HEK293 (cell line): ENCODE measurements around the gene RNF113A.

ENCODE experiments used
- CTCF ChIA-PET: fragments of 350-600 bp; formaldehyde crosslinking; extraction: SDS; loops from one replicate; lab custom pipeline; 2021; ENCODE audit warnings: antibody characterized with exemption; lab: Yijun Ruan, JAX
- POLR2A ChIA-PET: fragments of 300-600 bp; formaldehyde crosslinking; extraction: SDS; loops from one replicate; lab custom pipeline; 2020; ENCODE audit warnings: antibody characterized with exemption, inconsistent platforms; lab: Yijun Ruan, JAX
- H3K27ac ChIP-seq: fragments of 200-500 bp; sonication (Bioruptor generic); 2 replicates; pipeline ENCODE4 v1.5.1; 2014; ENCODE audit warnings: low read depth, low read length, control low read depth, inconsistent platforms; ENCODE audit errors: extremely low read depth
- H3K36me3 ChIP-seq, 2 experiments: fragments of 200-500 bp in 1 of 2; sonication (Bioruptor generic) in 1 of 2; 1 replicate in 1 of 2; 2 replicates in 1 of 2; pipeline ENCODE4 v1.5.1; 2014 to 2017; ENCODE audit warnings: inconsistent platforms in 2 of 2, low read length in 2 of 2; ENCODE audit not compliant: control insufficient read depth in 2 of 2, insufficient read depth in 1 of 2
- H3K4me1 ChIP-seq: fragments of 200-500 bp; sonication (Bioruptor generic); 2 replicates; pipeline ENCODE4 v1.5.1; 2014; ENCODE audit warnings: mild to moderate bottlenecking, low read length, inconsistent platforms; ENCODE audit not compliant: control insufficient read depth, insufficient read depth
- H3K4me3 ChIP-seq: 2 replicates; pipeline ENCODE4 v1.5.1; 2011; ENCODE audit warnings: low read depth, mild to moderate bottlenecking, control low read depth, low read length, moderate library complexity
- H3K9me3 ChIP-seq: fragments of 200-500 bp; sonication (Bioruptor generic); 2 replicates; pipeline ENCODE4 v1.5.1; 2014; ENCODE audit warnings: low read depth, low read length, inconsistent platforms; ENCODE audit not compliant: control insufficient read depth, insufficient read depth
- BCL6B ChIP-seq: fragments of 450-650 bp; formaldehyde crosslinking; IDR thresholded peaks from 2 replicates; pipeline ENCODE4 v1.5.1; 2017; ENCODE audit warnings: missing biosample characterization, missing genetic modification characterization
- MZF1 ChIP-seq: fragments of 450-650 bp; formaldehyde crosslinking; IDR thresholded peaks from 2 replicates; pipeline ENCODE4 v1.5.1; 2017; ENCODE audit warnings: missing biosample characterization, missing genetic modification characterization, borderline replicate concordance
- RBAK ChIP-seq: fragments of 450-650 bp; formaldehyde crosslinking; IDR thresholded peaks from 2 replicates; pipeline ENCODE4 v1.5.1; 2016; ENCODE audit warnings: missing biosample characterization, missing genetic modification characterization
- SCRT1 ChIP-seq: fragments of 450-650 bp; formaldehyde crosslinking; IDR thresholded peaks from 2 replicates; pipeline ENCODE4 v1.5.1; 2016; ENCODE audit warnings: missing biosample characterization, missing genetic modification characterization, borderline replicate concordance
- SETDB1 ChIP-seq: IDR thresholded peaks from one replicate; pipeline ENCODE4 v1.6.1; 2017; ENCODE audit warnings: mild to moderate bottlenecking, low read length, moderate library complexity, mixed read lengths; ENCODE audit not compliant: insufficient read length
- SP2 ChIP-seq: fragments of 450-650 bp; formaldehyde crosslinking; IDR thresholded peaks from 2 replicates; pipeline ENCODE4 v1.5.1; 2016; ENCODE audit warnings: missing biosample characterization, missing genetic modification characterization
- SP3 ChIP-seq: fragments of 450-650 bp; formaldehyde crosslinking; IDR thresholded peaks from 2 replicates; pipeline ENCODE4 v1.5.1; 2016; ENCODE audit warnings: missing biosample characterization, missing genetic modification characterization
- YY1 ChIP-seq: fragments of 450-650 bp; formaldehyde crosslinking; IDR thresholded peaks from 2 replicates; pipeline ENCODE4 v1.5.1; 2018; ENCODE audit warnings: missing biosample characterization, missing genetic modification characterization
- ZBTB49 ChIP-seq: fragments of 450-650 bp; formaldehyde crosslinking; IDR thresholded peaks from 2 replicates; pipeline ENCODE4 v1.5.1; 2016; ENCODE audit warnings: missing biosample characterization, missing genetic modification characterization, low read depth
- ZEB2 ChIP-seq: fragments of 450-650 bp; formaldehyde crosslinking; IDR thresholded peaks from 2 replicates; pipeline ENCODE4 v1.5.1; 2016; ENCODE audit warnings: missing biosample characterization, missing genetic modification characterization
- ZIC2 ChIP-seq: fragments of 450-650 bp; formaldehyde crosslinking; IDR thresholded peaks from 2 replicates; pipeline ENCODE4 v1.5.1; 2016; ENCODE audit warnings: missing biosample characterization, missing genetic modification characterization
- ZNF211 ChIP-seq: fragments of 450-650 bp; formaldehyde crosslinking; IDR thresholded peaks from 2 replicates; pipeline ENCODE4 v1.5.1; 2016; ENCODE audit warnings: low read depth, missing biosample characterization, missing genetic modification characterization
- ZNF280D ChIP-seq: fragments of 450-650 bp; formaldehyde crosslinking; IDR thresholded peaks from 2 replicates; pipeline ENCODE4 v1.5.1; 2016; ENCODE audit warnings: missing biosample characterization, missing genetic modification characterization
- ZNF423 ChIP-seq: fragments of 450-650 bp; formaldehyde crosslinking; IDR thresholded peaks from 2 replicates; pipeline ENCODE4 v1.5.1; 2016; ENCODE audit warnings: missing biosample characterization, missing genetic modification characterization
- ZNF560 ChIP-seq: fragments of 450-650 bp; formaldehyde crosslinking; IDR thresholded peaks from 2 replicates; pipeline ENCODE4 v1.5.1; 2017; ENCODE audit warnings: missing biosample characterization, missing genetic modification characterization, borderline replicate concordance
- ZNF561 ChIP-seq: fragments of 450-650 bp; IDR thresholded peaks from 2 replicates; pipeline ENCODE4 v1.5.1; 2018; ENCODE audit warnings: missing biosample characterization, missing genetic modification characterization, borderline replicate concordance
- TF ChIP-seq, protein P1 (sequence below): fragments of 450-650 bp; formaldehyde crosslinking; IDR thresholded peaks from 2 replicates; pipeline ENCODE4 v1.5.1; 2016; ENCODE audit warnings: missing biosample characterization, missing genetic modification characterization
- TF ChIP-seq, protein P2 (sequence below): fragments of 450-650 bp; formaldehyde crosslinking; IDR thresholded peaks from 2 replicates; pipeline ENCODE4 v1.5.1; 2016; ENCODE audit warnings: missing biosample characterization, missing genetic modification characterization, borderline replicate concordance
- TF ChIP-seq, protein P3 (sequence below): fragments of 450-650 bp; formaldehyde crosslinking; IDR thresholded peaks from 2 replicates; pipeline ENCODE4 v1.5.1; 2016; ENCODE audit warnings: missing biosample characterization, missing genetic modification characterization
- TF ChIP-seq, protein P4 (sequence below): IDR thresholded peaks from 2 replicates; pipeline ENCODE4 v1.6.1; 2011; ENCODE audit warnings: mild to moderate bottlenecking, low read depth, low read length, borderline replicate concordance

The RNF113A gene

GRCh38 chrX:119887721-119888425 is 16.3 kb upstream of the RNF113A start (continued):
- no peak for TF ChIP-seq BCL6B
- 0 out of 2 replicates have a peak, but pooled peaks have one; percentile 29 for TF ChIP-seq ZEB2 (tag by site-specific recombination)
- no peak for TF ChIP-seq RBAK
- TF ChIP-seq, protein P1, sequence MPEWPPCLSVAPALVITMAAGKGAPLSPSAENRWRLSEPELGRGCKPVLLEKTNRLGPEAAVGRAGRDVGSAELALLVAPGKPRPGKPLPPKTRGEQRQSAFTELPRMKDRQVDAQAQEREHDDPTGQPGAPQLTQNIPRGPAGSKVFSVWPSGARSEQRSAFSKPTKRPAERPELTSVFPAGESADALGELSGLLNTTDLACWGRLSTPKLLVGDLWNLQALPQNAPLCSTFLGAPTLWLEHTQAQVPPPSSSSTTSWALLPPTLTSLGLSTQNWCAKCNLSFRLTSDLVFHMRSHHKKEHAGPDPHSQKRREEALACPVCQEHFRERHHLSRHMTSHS (tag by site-specific recombination): no peak
- TF ChIP-seq, protein P2, sequence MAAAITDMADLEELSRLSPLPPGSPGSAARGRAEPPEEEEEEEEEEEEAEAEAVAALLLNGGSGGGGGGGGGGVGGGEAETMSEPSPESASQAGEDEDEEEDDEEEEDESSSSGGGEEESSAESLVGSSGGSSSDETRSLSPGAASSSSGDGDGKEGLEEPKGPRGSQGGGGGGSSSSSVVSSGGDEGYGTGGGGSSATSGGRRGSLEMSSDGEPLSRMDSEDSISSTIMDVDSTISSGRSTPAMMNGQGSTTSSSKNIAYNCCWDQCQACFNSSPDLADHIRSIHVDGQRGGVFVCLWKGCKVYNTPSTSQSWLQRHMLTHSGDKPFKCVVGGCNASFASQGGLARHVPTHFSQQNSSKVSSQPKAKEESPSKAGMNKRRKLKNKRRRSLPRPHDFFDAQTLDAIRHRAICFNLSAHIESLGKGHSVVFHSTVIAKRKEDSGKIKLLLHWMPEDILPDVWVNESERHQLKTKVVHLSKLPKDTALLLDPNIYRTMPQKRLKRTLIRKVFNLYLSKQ (tag by site-specific recombination): no peak
- TF ChIP-seq ZNF561 (tag by site-specific recombination): no peak
- TF ChIP-seq, protein P3, sequence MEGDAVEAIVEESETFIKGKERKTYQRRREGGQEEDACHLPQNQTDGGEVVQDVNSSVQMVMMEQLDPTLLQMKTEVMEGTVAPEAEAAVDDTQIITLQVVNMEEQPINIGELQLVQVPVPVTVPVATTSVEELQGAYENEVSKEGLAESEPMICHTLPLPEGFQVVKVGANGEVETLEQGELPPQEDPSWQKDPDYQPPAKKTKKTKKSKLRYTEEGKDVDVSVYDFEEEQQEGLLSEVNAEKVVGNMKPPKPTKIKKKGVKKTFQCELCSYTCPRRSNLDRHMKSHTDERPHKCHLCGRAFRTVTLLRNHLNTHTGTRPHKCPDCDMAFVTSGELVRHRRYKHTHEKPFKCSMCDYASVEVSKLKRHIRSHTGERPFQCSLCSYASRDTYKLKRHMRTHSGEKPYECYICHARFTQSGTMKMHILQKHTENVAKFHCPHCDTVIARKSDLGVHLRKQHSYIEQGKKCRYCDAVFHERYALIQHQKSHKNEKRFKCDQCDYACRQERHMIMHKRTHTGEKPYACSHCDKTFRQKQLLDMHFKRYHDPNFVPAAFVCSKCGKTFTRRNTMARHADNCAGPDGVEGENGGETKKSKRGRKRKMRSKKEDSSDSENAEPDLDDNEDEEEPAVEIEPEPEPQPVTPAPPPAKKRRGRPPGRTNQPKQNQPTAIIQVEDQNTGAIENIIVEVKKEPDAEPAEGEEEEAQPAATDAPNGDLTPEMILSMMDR: peak; percentile 82
- 0 out of 2 replicates have a peak, but pooled peaks have one; percentile 53 for TF ChIP-seq YY1 (tag by site-specific recombination)
- no peak for TF ChIP-seq ZBTB49
- TF ChIP-seq ZNF560 (tag by site-specific recombination): no peak
- TF ChIP-seq ZIC2 (tag by site-specific recombination): peak; percentile 43; the same call in 1 of the 2 replicates
- no peak for TF ChIP-seq SCRT1 (tag by site-specific recombination)
- TF ChIP-seq SETDB1: no peak
- TF ChIP-seq ZNF211 (tag by site-specific recombination): no peak

GRCh38 chrX:119885554-119886428 is 14.3 kb upstream of the RNF113A start:
- Histone ChIP-seq H3K27ac (no peak overlapping the region), H3K4me3 (no peak overlapping the region)
- no peak for TF ChIP-seq ZNF280D (tag by site-specific recombination)
- TF ChIP-seq SP3: 0 out of 2 replicates have a peak, but pooled peaks have one; percentile 18
- peak; percentile 68 for TF ChIP-seq SP2 (tag by site-specific recombination)
- TF ChIP-seq MZF1 (tag by site-specific recombination): peak; percentile 57; the same call in 1 of the 2 replicates
- TF ChIP-seq, protein P4, sequence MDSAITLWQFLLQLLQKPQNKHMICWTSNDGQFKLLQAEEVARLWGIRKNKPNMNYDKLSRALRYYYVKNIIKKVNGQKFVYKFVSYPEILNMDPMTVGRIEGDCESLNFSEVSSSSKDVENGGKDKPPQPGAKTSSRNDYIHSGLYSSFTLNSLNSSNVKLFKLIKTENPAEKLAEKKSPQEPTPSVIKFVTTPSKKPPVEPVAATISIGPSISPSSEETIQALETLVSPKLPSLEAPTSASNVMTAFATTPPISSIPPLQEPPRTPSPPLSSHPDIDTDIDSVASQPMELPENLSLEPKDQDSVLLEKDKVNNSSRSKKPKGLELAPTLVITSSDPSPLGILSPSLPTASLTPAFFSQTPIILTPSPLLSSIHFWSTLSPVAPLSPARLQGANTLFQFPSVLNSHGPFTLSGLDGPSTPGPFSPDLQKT: no peak
- TF ChIP-seq ZNF423: no peak

More at GRCh38 chrX:119885554-119886428, 14.3 kb upstream of the RNF113A start:
- no peaks in the 10 kb centered on the region for H3K36me3 ChIP-seq
- H3K9me3 ChIP-seq: no peaks in the 10 kb centered on the region
- no peaks in the 10 kb centered on the region for H3K4me1 ChIP-seq
- POLR2A ChIA-PET: no interaction called here
- CTCF ChIA-PET: interaction anchor here (0.5 kb wide), 1 partner anchor 132 kb away, joined by 3 read pairs; no protein-coding TSS in a partner anchor
